ENCODE results near the gene SH3RF3.

Gene SH3RF3

DNA sequence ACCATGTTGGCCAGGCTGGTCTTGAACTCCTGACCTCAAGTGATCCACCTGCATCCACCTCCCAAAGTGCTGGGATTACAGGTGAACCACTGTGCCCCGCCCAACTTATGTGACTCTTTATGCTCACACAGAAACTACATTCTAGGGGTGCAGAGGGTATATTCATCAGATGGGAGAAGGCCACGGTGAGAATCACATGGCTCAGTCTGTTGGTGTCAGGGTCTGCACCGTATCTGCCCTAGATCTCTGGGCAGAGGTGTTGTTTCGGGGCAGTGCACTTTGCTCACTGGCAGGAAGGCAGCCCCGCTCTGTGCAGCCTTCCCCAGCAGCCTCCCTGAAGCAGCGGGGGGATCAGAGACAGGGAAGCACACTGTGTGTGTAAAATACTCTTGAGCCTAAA lies 76.4 kb downstream of the SH3RF3 start:
- TF ChIP-seq POLR2AphosphoS5 (IDR thresholded peaks at IDR 0.05; ENCODE audit: low read depth, low read length), result no peak
- TF ChIP-seq SIN3A (IDR thresholded peaks at IDR 0.05; ENCODE audit: borderline replicate concordance, insufficient read depth, low read length), result no peak
- no peak for TF ChIP-seq REST (IDR thresholded peaks at IDR 0.05; ENCODE audit: insufficient read depth in 1 of 2, low read depth in 2 of 2, low read length in 2 of 2)
- no peak for TF ChIP-seq FOXP2 (optimal IDR thresholded peaks at IDR 0.05; ENCODE audit: borderline replicate concordance, extremely low read depth, extremely low read length, insufficient read depth)
- TF ChIP-seq TAF1 (IDR thresholded peaks at IDR 0.05; ENCODE audit: borderline replicate concordance, insufficient read depth, low read length), result no peak

GRCh38 chr2:109206569-109207146 lies 77.7 kb downstream of the SH3RF3 start:
- TF ChIP-seq FOXP2 (optimal IDR thresholded peaks at IDR 0.05; ENCODE audit: borderline replicate concordance, extremely low read depth, extremely low read length, insufficient read depth), result no peak
- no peak for TF ChIP-seq TAF1 (IDR thresholded peaks at IDR 0.05; ENCODE audit: borderline replicate concordance, insufficient read depth, low read length)
- no peak for TF ChIP-seq SIN3A (IDR thresholded peaks at IDR 0.05; ENCODE audit: borderline replicate concordance, insufficient read depth, low read length)
- TF ChIP-seq POLR2AphosphoS5 (IDR thresholded peaks at IDR 0.05; ENCODE audit: low read depth, low read length), result no peak

- TF ChIP-seq SIN3A (IDR thresholded peaks at IDR 0.05; ENCODE audit: borderline replicate concordance, insufficient read depth, low read length) (no peak), POLR2AphosphoS5 (IDR thresholded peaks at IDR 0.05; ENCODE audit: low read depth, low read length) (no peak), TAF1 (IDR thresholded peaks at IDR 0.05; ENCODE audit: borderline replicate concordance, insufficient read depth, low read length) (no peak), REST (IDR thresholded peaks at IDR 0.05; ENCODE audit: insufficient read depth in 1 of 2, low read depth in 2 of 2, low read length in 2 of 2) (no peak), FOXP2 (optimal IDR thresholded peaks at IDR 0.05; ENCODE audit: borderline replicate concordance, extremely low read depth, extremely low read length, insufficient read depth) (no peak)
Observed at GRCh38 chr2:109207176-109207575, 78.2 kb downstream of the SH3RF3 start.

- TF ChIP-seq REST (IDR thresholded peaks at IDR 0.05; ENCODE audit: insufficient read depth in 1 of 2, low read depth in 2 of 2, low read length in 2 of 2) (no peak), POLR2AphosphoS5 (IDR thresholded peaks at IDR 0.05; ENCODE audit: low read depth, low read length) (no peak), SIN3A (IDR thresholded peaks at IDR 0.05; ENCODE audit: borderline replicate concordance, insufficient read depth, low read length) (no peak), FOXP2 (optimal IDR thresholded peaks at IDR 0.05; ENCODE audit: borderline replicate concordance, extremely low read depth, extremely low read length, insufficient read depth) (no peak), TAF1 (IDR thresholded peaks at IDR 0.05; ENCODE audit: borderline replicate concordance, insufficient read depth, low read length) (no peak)
Observed at GRCh38 chr2:109208071-109208950, 79.3 kb downstream of the SH3RF3 start.

DNA sequence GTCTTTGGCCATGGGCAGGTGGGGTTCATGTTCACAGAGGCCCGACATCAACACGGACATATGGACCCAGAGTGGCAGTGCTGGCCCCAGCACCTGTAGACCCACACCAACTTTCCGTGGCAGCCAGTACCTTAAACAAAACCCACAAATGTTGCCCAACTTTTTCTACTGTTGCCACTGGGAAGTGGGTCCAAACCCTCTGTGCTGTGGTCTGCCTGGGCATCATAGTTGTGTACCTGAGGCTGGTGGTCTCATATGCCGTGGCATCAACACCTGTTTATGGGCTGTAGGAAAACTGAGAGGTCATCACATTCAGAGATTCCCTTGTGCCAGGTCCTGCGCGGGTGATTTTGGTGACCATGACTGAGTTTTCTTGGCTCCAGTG lies 79.9 kb downstream of the SH3RF3 start:
- no peak for TF ChIP-seq FOXP2 (optimal IDR thresholded peaks at IDR 0.05; ENCODE audit: borderline replicate concordance, extremely low read depth, extremely low read length, insufficient read depth)
- no peak for TF ChIP-seq REST (IDR thresholded peaks at IDR 0.05; ENCODE audit: insufficient read depth in 1 of 2, low read depth in 2 of 2, low read length in 2 of 2)
- no peak for TF ChIP-seq POLR2AphosphoS5 (IDR thresholded peaks at IDR 0.05; ENCODE audit: low read depth, low read length)
- no peak for TF ChIP-seq TAF1 (IDR thresholded peaks at IDR 0.05; ENCODE audit: borderline replicate concordance, insufficient read depth, low read length)
- no peak for TF ChIP-seq SIN3A (IDR thresholded peaks at IDR 0.05; ENCODE audit: borderline replicate concordance, insufficient read depth, low read length)
